ENCODE measurements around the gene PDE6C. TPM values are rescaled to one million over a fixed set of nuclear protein-coding genes. Genes with fewer than 3 reads are reported as not detected.
A peak's percentile ranks its signal among the peaks of the same experiment; 100 is the strongest.

Gene PDE6C
- total and polyA plus RNA-seq, 9 donors, result 0.06 to 2.1 (median 0.75) TPM; not detected in 1

- Histone ChIP-seq H3K4me3 (ENCODE audit: low read length) (no peak overlapping the region), H3K36me3 (ENCODE audit: control insufficient read depth, insufficient read depth, low read length) (no peaks in the 10 kb centered on the region), H3K27me3 (ENCODE audit: control insufficient read depth, insufficient read depth, low read length) (peaks cover 18% of the 10 kb centered on the region), H3K4me1 (ENCODE audit: control insufficient read depth, insufficient read depth, low read length) (no peaks in the 10 kb centered on the region), H3K9me3 (replicated peaks; ENCODE audit: control insufficient read depth, low read depth, low read length) (peaks cover 5% of the 10 kb centered on the region), H3K27ac (ENCODE audit: low read length) (no peak overlapping the region)
- DNase-seq, result no peak
- 40% methylated on average over 3 of the region's 3 CpGs for WGBS (ENCODE audit: insufficient coverage)
Measured at GRCh38 chr10:93576888-93577287, 35.4 kb upstream of the PDE6C start.

GRCh38 chr10:93577565-93577964 lies 34.8 kb upstream of the PDE6C start:
- no peak overlapping the region for H3K4me3 ChIP-seq (ENCODE audit: low read length)
- DNase-seq, result no peak
- H3K4me1 ChIP-seq (ENCODE audit: control insufficient read depth, insufficient read depth, low read length), result no peaks in the 10 kb centered on the region
- no peak overlapping the region for H3K27ac ChIP-seq (ENCODE audit: low read length)
- H3K36me3 ChIP-seq (ENCODE audit: control insufficient read depth, insufficient read depth, low read length), result no peaks in the 10 kb centered on the region
- H3K9me3 ChIP-seq (replicated peaks; ENCODE audit: control insufficient read depth, low read depth, low read length), result peaks cover 5% of the 10 kb centered on the region
- WGBS (ENCODE audit: insufficient coverage), result no CpG with 5 or more reads among the region's 3 CpGs
- peaks cover 11% of the 10 kb centered on the region for H3K27me3 ChIP-seq (ENCODE audit: control insufficient read depth, insufficient read depth, low read length)

- WGBS (ENCODE audit: insufficient coverage), result 77% methylated on average over 4 of the region's 7 CpGs
- DNase-seq, result no peak
- H3K4me3 ChIP-seq (ENCODE audit: low read length), result no peak overlapping the region
- peaks cover 5% of the 10 kb centered on the region for H3K9me3 ChIP-seq (replicated peaks; ENCODE audit: control insufficient read depth, low read depth, low read length)
- H3K27ac ChIP-seq (ENCODE audit: low read length), result no peak overlapping the region
- H3K36me3 ChIP-seq (ENCODE audit: control insufficient read depth, insufficient read depth, low read length), result no peaks in the 10 kb centered on the region
- H3K27me3 ChIP-seq (ENCODE audit: control insufficient read depth, insufficient read depth, low read length), result peaks cover 4% of the 10 kb centered on the region
- H3K4me1 ChIP-seq (ENCODE audit: control insufficient read depth, insufficient read depth, low read length), result no peaks in the 10 kb centered on the region
Measured at GRCh38 chr10:93579089-93579488, 33.2 kb upstream of the PDE6C start.

- 100% methylated on average over 1 of the region's 3 CpGs for WGBS (ENCODE audit: insufficient coverage)
- peaks cover 2% of the 10 kb centered on the region for H3K27me3 ChIP-seq (ENCODE audit: control insufficient read depth, insufficient read depth, low read length)
Measured at GRCh38 chr10:93579985-93580711, 32.2 kb upstream of the PDE6C start.

GRCh38 chr10:93580828-93581227 lies 31.5 kb upstream of the PDE6C start:
- Histone ChIP-seq H3K36me3 (ENCODE audit: control insufficient read depth, insufficient read depth, low read length) (no peaks in the 10 kb centered on the region), H3K9me3 (replicated peaks; ENCODE audit: control insufficient read depth, low read depth, low read length) (peaks cover 5% of the 10 kb centered on the region), H3K4me1 (ENCODE audit: control insufficient read depth, insufficient read depth, low read length) (no peaks in the 10 kb centered on the region), H3K4me3 (ENCODE audit: low read length) (no peak overlapping the region), H3K27ac (ENCODE audit: low read length) (no peak overlapping the region), H3K27me3 (ENCODE audit: control insufficient read depth, insufficient read depth, low read length) (peaks cover 2% of the 10 kb centered on the region)
- DNase-seq, result peak; percentile 10
- 27% methylated on average over 6 of the region's 6 CpGs for WGBS (ENCODE audit: insufficient coverage)

More at GRCh38 chr10:93579985-93580711, 32.2 kb upstream of the PDE6C start:
- Histone ChIP-seq H3K4me3 (ENCODE audit: low read length) (no peak overlapping the region), H3K4me1 (ENCODE audit: control insufficient read depth, insufficient read depth, low read length) (no peaks in the 10 kb centered on the region), H3K9me3 (replicated peaks; ENCODE audit: control insufficient read depth, low read depth, low read length) (peaks cover 5% of the 10 kb centered on the region), H3K36me3 (ENCODE audit: control insufficient read depth, insufficient read depth, low read length) (no peaks in the 10 kb centered on the region), H3K27ac (ENCODE audit: low read length) (no peak overlapping the region)
- no peak for DNase-seq

GRCh38 chr10:93584445-93584844 lies 27.9 kb upstream of the PDE6C start:
- 92% methylated on average over 4 of the region's 7 CpGs for whole genome bisulfite sequencing (ENCODE audit: insufficient coverage)
- Histone ChIP-seq H3K4me1 (ENCODE audit: control insufficient read depth, insufficient read depth, low read length) (no peaks in the 10 kb centered on the region), H3K9me3 (replicated peaks; ENCODE audit: control insufficient read depth, low read depth, low read length) (peaks cover 5% of the 10 kb centered on the region), H3K27me3 (ENCODE audit: control insufficient read depth, insufficient read depth, low read length) (peaks cover 4% of the 10 kb centered on the region), H3K36me3 (ENCODE audit: control insufficient read depth, insufficient read depth, low read length) (no peaks in the 10 kb centered on the region), H3K27ac (ENCODE audit: low read length) (no peak overlapping the region), H3K4me3 (ENCODE audit: low read length) (no peak overlapping the region)
- DNase-seq, result no peak

GRCh38 chr10:93589648-93590562 lies 22.4 kb upstream of the PDE6C start:
- no peaks in the 10 kb centered on the region for H3K9me3 ChIP-seq (replicated peaks; ENCODE audit: control insufficient read depth, low read depth, low read length)
- no peak overlapping the region for H3K27ac ChIP-seq (ENCODE audit: low read length)
- H3K36me3 ChIP-seq (ENCODE audit: control insufficient read depth, insufficient read depth, low read length), result no peaks in the 10 kb centered on the region
- no peak for DNase-seq
- H3K4me3 ChIP-seq (ENCODE audit: low read length), result no peak overlapping the region
- 73% methylated on average over 11 of the region's 15 CpGs for WGBS (ENCODE audit: insufficient coverage)
- H3K4me1 ChIP-seq (ENCODE audit: control insufficient read depth, insufficient read depth, low read length), result no peaks in the 10 kb centered on the region
- H3K27me3 ChIP-seq (ENCODE audit: control insufficient read depth, insufficient read depth, low read length), result peaks cover 2% of the 10 kb centered on the region

GRCh38 chr10:93590638-93591037 lies 21.7 kb upstream of the PDE6C start:
- H3K4me1 ChIP-seq (ENCODE audit: control insufficient read depth, insufficient read depth, low read length), result no peaks in the 10 kb centered on the region
- DNase-seq, result no peak
- no peaks in the 10 kb centered on the region for H3K9me3 ChIP-seq (replicated peaks; ENCODE audit: control insufficient read depth, low read depth, low read length)

GRCh38 chr10:93591065-93591808 lies 21.1 kb upstream of the PDE6C start:
- WGBS (ENCODE audit: insufficient coverage), result 48% methylated on average over 2 of the region's 8 CpGs
- no peaks in the 10 kb centered on the region for H3K9me3 ChIP-seq (replicated peaks; ENCODE audit: control insufficient read depth, low read depth, low read length)
- H3K27me3 ChIP-seq (ENCODE audit: control insufficient read depth, insufficient read depth, low read length), result peaks cover 2% of the 10 kb centered on the region
- no peak for DNase-seq
- no peaks in the 10 kb centered on the region for H3K4me1 ChIP-seq (ENCODE audit: control insufficient read depth, insufficient read depth, low read length)
- no peak overlapping the region for H3K4me3 ChIP-seq (ENCODE audit: low read length)
- no peak overlapping the region for H3K27ac ChIP-seq (ENCODE audit: low read length)
- no peaks in the 10 kb centered on the region for H3K36me3 ChIP-seq (ENCODE audit: control insufficient read depth, insufficient read depth, low read length)

More at GRCh38 chr10:93590638-93591037, 21.7 kb upstream of the PDE6C start:
- Histone ChIP-seq H3K4me3 (ENCODE audit: low read length) (no peak overlapping the region), H3K27me3 (ENCODE audit: control insufficient read depth, insufficient read depth, low read length) (peaks cover 2% of the 10 kb centered on the region), H3K27ac (ENCODE audit: low read length) (no peak overlapping the region), H3K36me3 (ENCODE audit: control insufficient read depth, insufficient read depth, low read length) (no peaks in the 10 kb centered on the region)
- 58% methylated on average over 5 of the region's 7 CpGs for WGBS (ENCODE audit: insufficient coverage)

GRCh38 chr10:93593254-93593653 lies 19.1 kb upstream of the PDE6C start:
- WGBS (ENCODE audit: insufficient coverage), result 100% methylated on average over 1 of the region's 4 CpGs

More at GRCh38 chr10:93593254-93593653, 19.1 kb upstream of the PDE6C start:
- H3K27ac ChIP-seq (ENCODE audit: low read length), result no peak overlapping the region
- no peak overlapping the region for H3K4me3 ChIP-seq (ENCODE audit: low read length)
- no peak for DNase-seq
- no peaks in the 10 kb centered on the region for H3K4me1 ChIP-seq (ENCODE audit: control insufficient read depth, insufficient read depth, low read length)
- H3K27me3 ChIP-seq (ENCODE audit: control insufficient read depth, insufficient read depth, low read length), result peaks cover 2% of the 10 kb centered on the region
- H3K9me3 ChIP-seq (replicated peaks; ENCODE audit: control insufficient read depth, low read depth, low read length), result no peaks in the 10 kb centered on the region
- H3K36me3 ChIP-seq (ENCODE audit: control insufficient read depth, insufficient read depth, low read length), result no peaks in the 10 kb centered on the region
